Heart left ventricle (tissue), 13 donors: ENCODE data around the gene CCDC170.

Experiments
- CTCF ChIP-seq, 12 donors: fragments of 200-600 bp; sonication (generic) in 4 of 12; IDR thresholded peaks; one replicate each; pipeline versions ENCODE4 v1.5.0 to v1.8.0; 2018 to 2022; ENCODE audit warnings: antibody characterized with exemption in 12 of 12, mild to moderate bottlenecking in 5 of 12
- POLR2A ChIP-seq, 2 donors: fragments of 450-650 bp; IDR thresholded peaks; one replicate each; pipeline ENCODE4 v1.6.1; 2017; ENCODE audit warnings: antibody characterized with exemption in 2 of 2, mild to moderate bottlenecking in 2 of 2, moderate library complexity in 2 of 2
- donor health status: ischemic (EF 13 %, LVEDD 7.1; RV severe dilation, severe dysfunction).
- donor health status: DM: no; HTN: yes; CAD: no.
- donor health status: DM: no; HTN: no; CAD: no.
- donor health status: ischemic (EF 25% LVEDD 6.9; RV normal size, moderate dysfunction).
- donor health status: ischemic (EF 25% LVEDD 5.7; RV mildly dilated, moderate dysfunction).
- donor health status: ischemic (EF 35%, LVEDD 5.7; RV mildly dilated, moderate dysfunction).
- donor health status: nonischemic (EF 11% LVEDD 7.7; RV severe dilation, severe dysfunction).
- donor health status: DM: yes; HTN: yes; CAD: no.
- donor health status: PGD.
- donor health status: ischemic (EF 29% LVEDD 5.4; RV normal size, mild dysfunction).
- donor health status: nonischemic (EF 23%, LVEDD 6.1; RV moderate dilation, normal function).

GRCh38 chr6:151637814-151638213 is 144.0 kb downstream of the CCDC170 start:
- TF ChIP-seq POLR2A (IDR thresholded peaks at IDR 0.05) (no peak), CTCF (IDR thresholded peaks at IDR 0.05) (no peak)
